Liver (tissue), 9 donors: Measurements from ENCODE around the gene ACOT12. TPM values are rescaled to one million over a fixed set of nuclear protein-coding genes. Genes with fewer than 3 reads are reported as not detected.
"Not testable (repeated sequence)": the region's sequence is repeated elsewhere in the genome, so short reads cannot be mapped to it uniquely, and the experiment has no call there.

Experiments
- DNase-seq: peaks from one replicate; pipeline ENCODE4 v3.0.0-alpha.2; 2017; ENCODE audit warnings: low spot score
- H3K27ac ChIP-seq, 2 donors: one replicate each; pipeline ENCODE4 v1.7.0; 2013; ENCODE audit warnings: inconsistent platforms in 2 of 2, low read length in 2 of 2, control low read depth in 1 of 2, low read depth in 1 of 2, mild to moderate bottlenecking in 1 of 2
- H3K27me3 ChIP-seq, 4 donors: one replicate each; pipeline versions ENCODE4 v1.6.1 to v1.7.0; 2013; ENCODE audit warnings: low read length in 3 of 4, inconsistent platforms in 1 of 4, mild to moderate bottlenecking in 1 of 4, moderate library complexity in 1 of 4; ENCODE audit not compliant: control insufficient read depth in 4 of 4, insufficient read depth in 4 of 4
- H3K36me3 ChIP-seq, 4 donors: one replicate each; pipeline versions ENCODE4 v1.6.1 to v1.7.0; 2013; ENCODE audit warnings: low read length in 3 of 4, mild to moderate bottlenecking in 3 of 4, low read depth in 1 of 4, moderate library complexity in 1 of 4; ENCODE audit not compliant: control insufficient read depth in 4 of 4, insufficient read depth in 3 of 4
- H3K4me1 ChIP-seq, 4 donors: one replicate each; pipeline versions ENCODE4 v1.6.1 to v1.7.0; 2013; ENCODE audit warnings: low read length in 3 of 4, mild to moderate bottlenecking in 3 of 4, moderate library complexity in 1 of 4; ENCODE audit not compliant: control insufficient read depth in 4 of 4, insufficient read depth in 4 of 4
- H3K4me3 ChIP-seq, 3 donors: one replicate each; pipeline versions ENCODE4 v1.6.1 to v1.7.0; 2013; ENCODE audit warnings: low read length in 3 of 3, control low read depth in 1 of 3, low read depth in 1 of 3, mild to moderate bottlenecking in 1 of 3
- H3K9ac ChIP-seq, 2 donors: one replicate each; pipeline ENCODE4 v1.7.0; 2013; ENCODE audit warnings: low read length in 2 of 2, mild to moderate bottlenecking in 2 of 2, moderate library complexity in 2 of 2, control low read depth in 1 of 2, low read depth in 1 of 2
- H3K9me3 ChIP-seq, 4 donors: one replicate each; pipeline versions ENCODE4 v1.6.1 to v1.7.0; 2013; ENCODE audit warnings: low read length in 3 of 4; ENCODE audit not compliant: control insufficient read depth in 4 of 4
- EGR1 ChIP-seq, 2 donors: IDR thresholded peaks; 2 replicates each; pipeline ENCODE4 v1.6.1; 2016 to 2018; ENCODE audit warnings: antibody characterized with exemption in 2 of 2, low read depth in 2 of 2
- FOXA2 ChIP-seq: IDR thresholded peaks from 2 replicates; pipeline ENCODE4 v1.6.1; 2016; ENCODE audit warnings: antibody characterized with exemption
- HNF4A ChIP-seq, 2 donors: conservative IDR thresholded peaks; 2 replicates each; pipeline ENCODE4 v1.6.1; 2016; ENCODE audit warnings: antibody characterized with exemption in 2 of 2, mild to moderate bottlenecking in 2 of 2
- HNF4G ChIP-seq: IDR thresholded peaks from 2 replicates; pipeline ENCODE4 v1.6.1; 2016; ENCODE audit warnings: antibody characterized with exemption
- JUND ChIP-seq, 2 donors: IDR thresholded peaks; 2 replicates each; pipeline ENCODE4 v1.6.1; 2016; ENCODE audit warnings: antibody characterized with exemption in 2 of 2
- MAX ChIP-seq: IDR thresholded peaks from 2 replicates; pipeline ENCODE4 v1.6.1; 2016; ENCODE audit warnings: antibody characterized with exemption
- NR2F2 ChIP-seq: IDR thresholded peaks from 2 replicates; pipeline ENCODE4 v1.6.1; 2016; ENCODE audit warnings: antibody characterized with exemption
- RAD21 ChIP-seq, 2 donors: IDR thresholded peaks; 2 replicates each; pipeline ENCODE4 v1.6.1; 2016; ENCODE audit warnings: antibody characterized with exemption in 2 of 2, mild to moderate bottlenecking in 2 of 2
- REST ChIP-seq: IDR thresholded peaks from 2 replicates; pipeline ENCODE4 v1.6.1; 2016; ENCODE audit warnings: antibody characterized with exemption, mild to moderate bottlenecking
- SP1 ChIP-seq: IDR thresholded peaks from 2 replicates; pipeline ENCODE4 v1.6.1; 2018; ENCODE audit warnings: antibody characterized with exemption, mild to moderate bottlenecking
- WGBS: extraction: QIAGEN DNeasy Blood & Tissue Kit; methylation state at CpG from one replicate; pipeline ENCODE4 v1.1.7; 2013; 5-methylcytosine and 5-hydroxymethylcytosine counted together
- polyA plus RNA-seq, 2 donors: library from polyadenylated mRNA; stranded (reverse) in 1 of 2; unstranded in 1 of 2; fragments of 200-250 nt in 1 of 2; fragments of >200 nt in 1 of 2; fragmentation: Nextera tagmentation in 1 of 2; extraction: Ambion mirVana in 1 of 2; gene quantifications; one replicate each; pipeline versions ENCODE4 v1.2.1 to v1.2.3, GENCODE V29; 2013 to 2015
- total RNA-seq, 2 donors: library from RNA; depleted of rRNA; stranded (reverse); fragments of >200 nt; gene quantifications; one replicate each; pipeline ENCODE4 v1.2.3, GENCODE V29; 2014
- TF ChIP-seq, protein P1 (sequence below): IDR thresholded peaks from 2 replicates; pipeline ENCODE4 v1.6.1; 2016; ENCODE audit warnings: antibody characterized with exemption
- donor health status: healthy.
- donor health status: healthy.
- donor health status: healthy.
- donor health status: healthy.
- donor health status: healthy.

ACOT12 gene
- total and polyA plus RNA-seq, 4 donors, result 16.9 to 76.4 (median 38.8) TPM

GRCh38 chr5:81301271-81302015 lies 92.5 kb downstream of the ACOT12 start, which contains the start of gene ZCCHC9 (continued):
- peak; percentile 72 for TF ChIP-seq SP1

- peaks cover 5 to 34% (median 26%) of the 10 kb centered on the region in 4 donors for H3K4me1 ChIP-seq
- H3K4me3 ChIP-seq, result peak overlapping the region; percentile 60 to 97 (median 79)
- DNase-seq, result no peak
- H3K36me3 ChIP-seq, result peaks cover 0 to 6% (median 2%) of the 10 kb centered on the region in 4 donors
- H3K9me3 ChIP-seq, result no peaks in the 10 kb centered on the region
- WGBS, result 0% methylated on average over 2 of the region's 2 CpGs
- no peak for TF ChIP-seq HNF4A (conservative IDR thresholded peaks at IDR 0.05)
- TF ChIP-seq FOXA2, result no peak
- no peak for TF ChIP-seq NR2F2
- no peak for TF ChIP-seq REST
- TF ChIP-seq SP1, result no peak
- TF ChIP-seq, protein P1, sequence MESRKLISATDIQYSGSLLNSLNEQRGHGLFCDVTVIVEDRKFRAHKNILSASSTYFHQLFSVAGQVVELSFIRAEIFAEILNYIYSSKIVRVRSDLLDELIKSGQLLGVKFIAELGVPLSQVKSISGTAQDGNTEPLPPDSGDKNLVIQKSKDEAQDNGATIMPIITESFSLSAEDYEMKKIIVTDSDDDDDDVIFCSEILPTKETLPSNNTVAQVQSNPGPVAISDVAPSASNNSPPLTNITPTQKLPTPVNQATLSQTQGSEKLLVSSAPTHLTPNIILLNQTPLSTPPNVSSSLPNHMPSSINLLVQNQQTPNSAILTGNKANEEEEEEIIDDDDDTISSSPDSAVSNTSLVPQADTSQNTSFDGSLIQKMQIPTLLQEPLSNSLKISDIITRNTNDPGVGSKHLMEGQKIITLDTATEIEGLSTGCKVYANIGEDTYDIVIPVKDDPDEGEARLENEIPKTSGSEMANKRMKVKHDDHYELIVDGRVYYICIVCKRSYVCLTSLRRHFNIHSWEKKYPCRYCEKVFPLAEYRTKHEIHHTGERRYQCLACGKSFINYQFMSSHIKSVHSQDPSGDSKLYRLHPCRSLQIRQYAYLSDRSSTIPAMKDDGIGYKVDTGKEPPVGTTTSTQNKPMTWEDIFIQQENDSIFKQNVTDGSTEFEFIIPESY, result no peak
- no peak for TF ChIP-seq EGR1 (IDR thresholded peaks at IDR 0.05; ENCODE audit: low read depth in 2 of 2)
- TF ChIP-seq MAX, result no peak
- TF ChIP-seq JUND (IDR thresholded peaks at IDR 0.05), result no peak
- TF ChIP-seq HNF4G, result no peak
- no peak for TF ChIP-seq RAD21 (IDR thresholded peaks at IDR 0.05)
- H3K9ac ChIP-seq, result peak overlapping the region; percentile 82 to 87
- H3K27ac ChIP-seq, result peak overlapping the region; percentile 91 to 94
- H3K27me3 ChIP-seq, result no peaks in the 10 kb centered on the region
Measured at GRCh38 chr5:81300921-81301270, 93.0 kb downstream of the ACOT12 start.

- WGBS, result 73% methylated on average over 4 of the region's 4 CpGs
- Histone ChIP-seq H3K27ac (no peak overlapping the region), H3K9ac (no peak overlapping the region), H3K27me3 (no peaks in the 10 kb centered on the region), H3K4me1 (peaks cover 3 to 28% (median 21%) of the 10 kb centered on the region in 4 donors), H3K36me3 (peaks cover 0 to 2% (median 0%) of the 10 kb centered on the region in 4 donors), H3K9me3 (peaks cover 0 to under 1% (median 0%) of the 10 kb centered on the region in 4 donors), H3K4me3 (no peak overlapping the region)
- no peak for TF ChIP-seq REST
- DNase-seq, result no peak
Measured at GRCh38 chr5:81297531-81297930, 96.4 kb downstream of the ACOT12 start.

GRCh38 chr5:81294021-81294420 lies 99.9 kb downstream of the ACOT12 start:
- H3K27me3 ChIP-seq, H3K4me3 ChIP-seq, H3K36me3 ChIP-seq, H3K9ac ChIP-seq, H3K27ac ChIP-seq, H3K4me1 ChIP-seq, DNase-seq: not testable (repeated sequence)
- 95% methylated on average over 5 of the region's 5 CpGs for WGBS
- H3K9me3 ChIP-seq, result peaks cover 0 to 12% (median 5%) of the 10 kb centered on the region in 4 donors
